HepG2 (cell line): ENCODE data around the gene PNMA3. TPM values are rescaled to one million over a fixed set of nuclear protein-coding genes. Genes with fewer than 3 reads are reported as not detected.

ENCODE experiments used
- BRD4 ChIP-seq: sonication (generic); formaldehyde crosslinking; IDR thresholded peaks from 2 replicates; pipeline ENCODE4 v1.4.0; 2020; ENCODE audit warnings: missing genetic modification reagents
- CBFB ChIP-seq: sonication (generic); formaldehyde crosslinking; IDR thresholded peaks from 2 replicates; pipeline ENCODE4 v1.4.0; 2020; ENCODE audit warnings: missing genetic modification reagents
- CEBPZ ChIP-seq: IDR thresholded peaks from 2 replicates; pipeline ENCODE4 v1.6.1; 2012; ENCODE audit warnings: low read length, improper control_type of control experiment
- GATA4 ChIP-seq: sonication (generic); IDR thresholded peaks from 2 replicates; pipeline ENCODE4 v1.6.1; 2016; ENCODE audit warnings: antibody characterized with exemption, low read depth, borderline replicate concordance
- HIC2 ChIP-seq: sonication (generic); formaldehyde crosslinking; IDR thresholded peaks from 2 replicates; pipeline ENCODE4 v1.9.0; 2022; ENCODE audit warnings: low read depth, missing genetic modification reagents
- IRF2 ChIP-seq: IDR thresholded peaks from 2 replicates; pipeline ENCODE4 v1.6.1; 2018; ENCODE audit warnings: missing genetic modification reagents, missing compliant biosample characterization
- JUN ChIP-seq: sonication (generic); formaldehyde crosslinking; IDR thresholded peaks from 2 replicates; pipeline ENCODE4 v1.4.0; 2020; ENCODE audit warnings: mild to moderate bottlenecking, missing genetic modification reagents
- KDM3A ChIP-seq: IDR thresholded peaks from 2 replicates; pipeline ENCODE4 v1.6.1; 2018; ENCODE audit warnings: low read depth, missing compliant biosample characterization
- LCORL ChIP-seq, 2 experiments: fragments of 450-650 bp in 1 of 2; sonication (generic) in 1 of 2; formaldehyde crosslinking in 1 of 2; IDR thresholded peaks; 2 replicates each; pipeline versions ENCODE4 v1.5.0 to v1.6.1; 2017 to 2020; ENCODE audit warnings: antibody characterized with exemption in 1 of 2, missing genetic modification reagents in 1 of 2
- MAFG ChIP-seq: sonication (generic); formaldehyde crosslinking; IDR thresholded peaks from 2 replicates; pipeline ENCODE4 v1.5.1; 2020; ENCODE audit warnings: mild to moderate bottlenecking, missing genetic modification reagents
- SP4 ChIP-seq: sonication (generic); formaldehyde crosslinking; IDR thresholded peaks from 2 replicates; pipeline ENCODE4 v1.8.1; 2023; ENCODE audit warnings: mild to moderate bottlenecking, missing genetic modification reagents
- WIZ ChIP-seq: sonication (generic); formaldehyde crosslinking; IDR thresholded peaks from 2 replicates; pipeline ENCODE4 v1.5.1; 2020; ENCODE audit warnings: mild to moderate bottlenecking, missing genetic modification reagents
- ZNF260 ChIP-seq: sonication (generic); formaldehyde crosslinking; IDR thresholded peaks from 2 replicates; pipeline ENCODE4 v1.4.0; 2020; ENCODE audit warnings: missing genetic modification reagents, low read depth, mild to moderate bottlenecking, borderline replicate concordance
- ZNF513 ChIP-seq: sonication (generic); formaldehyde crosslinking; conservative IDR thresholded peaks from 2 replicates; pipeline ENCODE4 v1.5.0; 2020; ENCODE audit warnings: missing genetic modification reagents
- ZNF550 ChIP-seq: sonication (generic); formaldehyde crosslinking; IDR thresholded peaks from 2 replicates; pipeline ENCODE4 v1.4.0; 2020; ENCODE audit warnings: mild to moderate bottlenecking, missing genetic modification reagents, borderline replicate concordance
- polyA plus RNA-seq, 8 experiments: library from polyadenylated mRNA; depleted of rRNA in 3 of 8; stranded (reverse) in 7 of 8; unstranded in 1 of 8; fragments of >200 nt; fragmentation: Illumina TruSeq in 4 of 8; extraction: Trizol in 4 of 8; gene quantifications; 2 replicates each; pipeline versions ENCODE4 v1.2.1 to v1.2.3, GENCODE V29; 2011 to 2016; ENCODE audit warnings: low read depth in 4 of 8, missing spikeins in 1 of 8, mixed read lengths in 1 of 8; ENCODE audit not compliant: insufficient read depth in 1 of 8
- total RNA-seq, 5 experiments: library from RNA; depleted of rRNA; stranded (reverse); fragments of >200 nt; fragmentation: Illumina TruSeq; extraction: Trizol; gene quantifications; 2 replicates each; pipeline ENCODE4 v1.2.3, GENCODE V29; 2016; ENCODE audit warnings: low read depth in 1 of 5
- TF ChIP-seq, protein P1 (sequence below): sonication (generic); formaldehyde crosslinking; IDR thresholded peaks from 2 replicates; pipeline ENCODE4 v1.5.0; 2020; ENCODE audit warnings: missing genetic modification reagents
- TF ChIP-seq, protein P2 (sequence below): sonication (generic); formaldehyde crosslinking; IDR thresholded peaks from 2 replicates; pipeline ENCODE4 v1.4.0; 2020; ENCODE audit warnings: missing genetic modification reagents

Gene PNMA3
- total and polyA plus RNA-seq, 2 of the 13 experiments (the other 11 are each of a cell fraction or from before 2014, with no cell fraction given), result not detected

GRCh38 chrX:153032397-153033118 is 23.7 kb upstream of the PNMA3 start (continued):
- TF ChIP-seq KDM3A (peak; percentile 41; the same call in 1 of the 2 replicates), JUN (CRISPR knock-in tag) (no peak), BRD4 (no peak), ZNF550 (no peak), CEBPZ (no peak), IRF2 (CRISPR knock-in tag) (no peak), CBFB (no peak), LCORL (IDR thresholded peaks at IDR 0.05) (no peak), LCORL (CRISPR knock-in tag; IDR thresholded peaks at IDR 0.05) (no peak), MAFG (no peak), WIZ (CRISPR knock-in tag) (no peak), HIC2 (CRISPR knock-in tag) (no peak), GATA4 (no peak), SP4 (CRISPR knock-in tag) (no peak), ZNF513 (CRISPR knock-in tag) (no peak), ZNF260 (CRISPR knock-in tag) (no peak)
- TF ChIP-seq, protein P1, sequence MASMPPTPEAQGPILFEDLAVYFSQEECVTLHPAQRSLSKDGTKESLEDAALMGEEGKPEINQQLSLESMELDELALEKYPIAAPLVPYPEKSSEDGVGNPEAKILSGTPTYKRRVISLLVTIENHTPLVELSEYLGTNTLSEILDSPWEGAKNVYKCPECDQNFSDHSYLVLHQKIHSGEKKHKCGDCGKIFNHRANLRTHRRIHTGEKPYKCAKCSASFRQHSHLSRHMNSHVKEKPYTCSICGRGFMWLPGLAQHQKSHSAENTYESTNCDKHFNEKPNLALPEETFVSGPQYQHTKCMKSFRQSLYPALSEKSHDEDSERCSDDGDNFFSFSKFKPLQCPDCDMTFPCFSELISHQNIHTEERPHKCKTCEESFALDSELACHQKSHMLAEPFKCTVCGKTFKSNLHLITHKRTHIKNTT (CRISPR knock-in tag), result no peak
- TF ChIP-seq, protein P2, sequence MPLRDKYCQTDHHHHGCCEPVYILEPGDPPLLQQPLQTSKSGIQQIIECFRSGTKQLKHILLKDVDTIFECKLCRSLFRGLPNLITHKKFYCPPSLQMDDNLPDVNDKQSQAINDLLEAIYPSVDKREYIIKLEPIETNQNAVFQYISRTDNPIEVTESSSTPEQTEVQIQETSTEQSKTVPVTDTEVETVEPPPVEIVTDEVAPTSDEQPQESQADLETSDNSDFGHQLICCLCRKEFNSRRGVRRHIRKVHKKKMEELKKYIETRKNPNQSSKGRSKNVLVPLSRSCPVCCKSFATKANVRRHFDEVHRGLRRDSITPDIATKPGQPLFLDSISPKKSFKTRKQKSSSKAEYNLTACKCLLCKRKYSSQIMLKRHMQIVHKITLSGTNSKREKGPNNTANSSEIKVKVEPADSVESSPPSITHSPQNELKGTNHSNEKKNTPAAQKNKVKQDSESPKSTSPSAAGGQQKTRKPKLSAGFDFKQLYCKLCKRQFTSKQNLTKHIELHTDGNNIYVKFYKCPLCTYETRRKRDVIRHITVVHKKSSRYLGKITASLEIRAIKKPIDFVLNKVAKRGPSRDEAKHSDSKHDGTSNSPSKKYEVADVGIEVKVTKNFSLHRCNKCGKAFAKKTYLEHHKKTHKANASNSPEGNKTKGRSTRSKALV, result no peak
